GM13977 (cell line): ENCODE measurements around the gene PIP5K1B.

Experiments
- DNase-seq: peaks from one replicate; pipeline ENCODE4 v3.0.0; 2012; ENCODE audit warnings: low spot score
- CTCF ChIP-seq: IDR thresholded peaks from 2 replicates; pipeline ENCODE4 v1.5.1; 2012; ENCODE audit warnings: mild to moderate bottlenecking, control low read depth; ENCODE audit not compliant: insufficient read depth; ENCODE audit errors: extremely low read depth, missing control alignments
- in situ Hi-C: fragments of 300-500 bp; cut with MboI; formaldehyde crosslinking; loops from one replicate; pipeline ENCODE4 v1.12.0; 2022; ENCODE audit warnings: low sequenced_read_pairs, low pct_unique_long_range_greater_than_20kb, mixed read lengths, inconsistent platforms; ENCODE audit not compliant: unreplicated experiment

Gene PIP5K1B

GRCh38 chr9:68942790-68943189 lies 237.8 kb downstream of the PIP5K1B start:
- no peak for TF ChIP-seq CTCF
- in situ Hi-C loops, result no loop called here
- no peak for DNase-seq

DNA sequence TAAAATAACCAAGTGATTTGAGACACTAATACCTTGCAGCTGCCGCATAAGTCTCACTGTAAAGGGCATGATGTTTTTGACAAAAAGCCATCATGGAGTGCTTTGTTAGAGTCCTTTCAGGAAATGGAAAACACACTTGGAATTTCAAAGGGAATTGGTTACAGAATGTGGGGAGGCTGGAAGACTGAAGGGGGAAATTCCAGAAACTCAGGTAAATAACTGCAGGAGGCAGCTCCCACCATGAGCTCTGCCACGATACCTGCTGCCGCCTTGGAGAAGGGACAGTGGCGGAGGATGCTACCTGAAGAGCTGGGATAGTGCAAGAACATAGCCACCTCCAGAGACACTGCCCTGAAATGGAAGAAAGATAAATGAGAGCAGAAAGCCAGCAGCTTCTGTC lies 242.0 kb downstream of the PIP5K1B start:
- no peak for TF ChIP-seq CTCF
- DNase-seq, result no peak
- in situ Hi-C loops, result no loop called here

DNA sequence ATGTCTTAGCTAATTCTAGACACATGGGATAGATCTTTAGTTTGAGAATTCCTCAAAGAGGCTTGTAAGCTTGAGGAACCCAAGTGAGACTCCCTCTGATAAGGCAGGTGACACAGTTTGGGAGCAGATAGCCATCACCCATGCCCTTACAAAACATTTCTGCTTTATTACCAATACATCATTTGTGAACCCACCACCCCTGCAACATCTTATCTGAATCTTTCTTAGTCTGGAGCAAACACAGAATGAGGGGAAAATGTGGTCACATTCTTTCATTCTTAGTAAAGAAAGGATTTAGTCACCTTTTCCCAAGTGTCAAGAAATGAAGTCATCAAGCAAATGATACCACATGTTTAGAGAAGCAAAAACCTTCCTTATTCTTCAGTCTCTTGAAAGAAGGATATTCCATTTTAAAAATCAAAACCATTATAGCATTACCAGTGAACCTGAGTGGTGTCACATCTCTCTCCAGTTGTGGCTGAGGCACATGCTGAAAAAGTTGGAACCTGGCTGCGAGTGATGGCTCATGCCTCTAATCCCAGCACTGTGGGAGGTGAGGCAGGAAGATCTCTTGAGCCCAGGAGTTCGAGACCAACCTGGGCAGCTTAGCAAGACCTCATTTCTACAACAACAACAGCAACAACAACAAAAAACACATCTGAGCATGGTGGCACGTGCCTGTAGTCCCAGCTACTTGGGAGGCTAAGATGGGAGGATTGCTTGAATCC lies 243.0 kb downstream of the PIP5K1B start:
- TF ChIP-seq CTCF, result no peak
- in situ Hi-C loops, result no loop called here
- DNase-seq, result no peak

- in situ Hi-C loops, result no loop called here
- DNase-seq, result no peak
- peak; percentile 45 for TF ChIP-seq CTCF
Measured at GRCh38 chr9:68949271-68950000, 244.4 kb downstream of the PIP5K1B start.

- no peak for TF ChIP-seq CTCF
- in situ Hi-C loops, result no loop called here
- DNase-seq, result no peak
Measured at GRCh38 chr9:68950188-68950587, 245.1 kb downstream of the PIP5K1B start.

DNA sequence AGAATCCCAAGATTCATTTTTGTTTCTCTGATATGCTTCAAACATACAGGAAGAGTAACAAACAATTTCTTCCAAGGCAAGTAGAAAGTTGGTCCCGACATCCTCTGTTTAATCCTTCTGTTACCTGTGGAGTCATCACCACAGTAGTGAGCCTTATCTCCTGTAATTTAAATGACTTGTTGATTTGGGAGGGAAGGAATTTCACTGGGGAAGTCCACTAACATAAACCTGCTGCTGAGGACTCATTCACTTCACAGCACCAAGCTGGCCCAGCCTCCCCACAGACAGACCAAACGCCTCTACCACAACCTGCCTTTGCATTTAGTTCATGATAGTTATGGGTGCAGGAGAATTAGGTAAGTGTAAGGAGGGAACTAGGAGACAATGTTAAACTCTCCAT lies 245.6 kb downstream of the PIP5K1B start:
- no peak for DNase-seq
- in situ Hi-C loops, result no loop called here
- no peak for TF ChIP-seq CTCF
